Lower lobe of right lung (tissue), 2 donors: Measurements from ENCODE around the gene IRS2. TPM values are rescaled to one million over a fixed set of nuclear protein-coding genes. Genes with fewer than 3 reads are reported as not detected.

Experiments
- ATAC-seq, 2 donors: fragments of 200-7000 bp; cut with Tn5 transposase; one replicate each; pipeline ENCODE4 v1.9.1; 2020 to 2022; ENCODE audit warnings: mild to moderate bottlenecking in 2 of 2, moderate library complexity in 2 of 2
- DNase-seq: peaks from one replicate; pipeline ENCODE4 v3.0.0-alpha.2; 2020
- H3K27ac ChIP-seq: fragments of 200-600 bp; one replicate; pipeline ENCODE4 v1.8.0; 2022
- H3K27me3 ChIP-seq: fragments of 200-600 bp; one replicate; pipeline ENCODE4 v1.8.0; 2022; ENCODE audit warnings: low read depth
- H3K36me3 ChIP-seq: fragments of 200-600 bp; one replicate; pipeline ENCODE4 v1.8.0; 2022; ENCODE audit warnings: mild to moderate bottlenecking
- H3K4me1 ChIP-seq: fragments of 200-600 bp; one replicate; pipeline ENCODE4 v1.8.0; 2022
- H3K4me3 ChIP-seq: fragments of 200-600 bp; one replicate; pipeline ENCODE4 v1.8.0; 2022; ENCODE audit warnings: mild to moderate bottlenecking
- H3K9me3 ChIP-seq: fragments of 200-600 bp; one replicate; pipeline ENCODE4 v1.8.0; 2022
- intact Hi-C: fragments of 100-400 bp; cut with DNase I; formaldehyde crosslinking; loops from one replicate; pipeline ENCODE4 v1.11.0; 2022
- total RNA-seq: library from RNA; stranded (reverse); fragmentation: NEBNext Ultra II Directional; extraction: Animal tissue kit (Norgen Biotek cat#: 25700); gene quantifications from one replicate; pipeline ENCODE4 v1.2.1, GENCODE V29; 2021
- TF ChIP-seq, protein P1 (sequence below): fragments of 200-600 bp; IDR thresholded peaks from one replicate; pipeline ENCODE4 v1.8.0; 2022; ENCODE audit warnings: antibody characterized with exemption, mild to moderate bottlenecking
- donor health status: DM: no; HTN: yes; CAD: no; lungs with severe emphysema.

IRS2 gene
- total RNA-seq, 1 donor from 2014 or later, result 34.0 TPM

DNA sequence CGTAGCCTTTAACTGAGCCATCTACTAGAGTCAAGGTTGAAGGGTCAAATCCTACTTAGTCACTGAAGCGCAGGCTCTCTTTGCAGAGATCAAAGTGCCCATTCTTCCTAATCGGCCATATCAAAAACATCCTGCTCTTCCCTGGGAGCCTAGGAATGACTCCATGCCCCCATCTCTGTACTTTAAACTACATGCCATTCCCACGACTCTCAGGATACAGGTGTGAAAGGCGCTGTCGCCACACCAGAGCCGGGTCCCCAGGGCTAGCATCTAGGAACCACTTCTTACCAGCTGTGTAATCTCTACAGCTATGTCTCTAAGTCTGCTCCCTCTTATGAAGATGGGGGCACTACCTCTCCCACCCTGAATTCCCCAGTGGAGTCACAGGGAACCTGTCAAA lies 22.3 kb downstream of the IRS2 start:
- Histone ChIP-seq H3K4me1 (peaks cover 18% of the 10 kb centered on the region), H3K36me3 (peaks cover 7% of the 10 kb centered on the region), H3K27ac (no peak overlapping the region), H3K9me3 (no peaks in the 10 kb centered on the region), H3K27me3 (no peaks in the 10 kb centered on the region), H3K4me3 (no peak overlapping the region)
- ATAC-seq (no peak), DNase-seq (no peak)
- TF ChIP-seq, protein P1, sequence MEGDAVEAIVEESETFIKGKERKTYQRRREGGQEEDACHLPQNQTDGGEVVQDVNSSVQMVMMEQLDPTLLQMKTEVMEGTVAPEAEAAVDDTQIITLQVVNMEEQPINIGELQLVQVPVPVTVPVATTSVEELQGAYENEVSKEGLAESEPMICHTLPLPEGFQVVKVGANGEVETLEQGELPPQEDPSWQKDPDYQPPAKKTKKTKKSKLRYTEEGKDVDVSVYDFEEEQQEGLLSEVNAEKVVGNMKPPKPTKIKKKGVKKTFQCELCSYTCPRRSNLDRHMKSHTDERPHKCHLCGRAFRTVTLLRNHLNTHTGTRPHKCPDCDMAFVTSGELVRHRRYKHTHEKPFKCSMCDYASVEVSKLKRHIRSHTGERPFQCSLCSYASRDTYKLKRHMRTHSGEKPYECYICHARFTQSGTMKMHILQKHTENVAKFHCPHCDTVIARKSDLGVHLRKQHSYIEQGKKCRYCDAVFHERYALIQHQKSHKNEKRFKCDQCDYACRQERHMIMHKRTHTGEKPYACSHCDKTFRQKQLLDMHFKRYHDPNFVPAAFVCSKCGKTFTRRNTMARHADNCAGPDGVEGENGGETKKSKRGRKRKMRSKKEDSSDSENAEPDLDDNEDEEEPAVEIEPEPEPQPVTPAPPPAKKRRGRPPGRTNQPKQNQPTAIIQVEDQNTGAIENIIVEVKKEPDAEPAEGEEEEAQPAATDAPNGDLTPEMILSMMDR, result no peak
- intact Hi-C loops, result no loop called here

DNA sequence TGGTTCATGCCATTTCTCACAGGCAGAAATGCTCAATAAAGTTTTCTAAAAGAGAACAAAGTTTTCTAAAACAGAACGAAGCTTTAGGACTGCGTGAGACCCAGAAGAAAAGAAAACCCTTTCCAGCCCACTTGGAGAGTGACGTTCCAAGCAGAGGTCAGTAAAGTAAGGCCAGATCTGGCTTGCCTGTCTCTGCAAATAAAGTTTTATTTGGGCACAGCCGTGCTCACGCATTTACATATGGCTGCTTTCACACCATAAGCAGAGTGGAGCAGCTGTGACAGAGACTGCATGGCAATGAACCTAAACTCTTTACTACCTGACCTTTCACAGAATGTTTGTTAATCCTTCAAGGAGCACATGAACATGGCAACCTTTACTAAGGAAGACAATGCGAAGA lies 23.6 kb downstream of the IRS2 start:
- Histone ChIP-seq H3K36me3 (no peaks in the 10 kb centered on the region), H3K9me3 (no peaks in the 10 kb centered on the region), H3K27ac (no peak overlapping the region), H3K27me3 (no peaks in the 10 kb centered on the region), H3K4me1 (peaks cover 13% of the 10 kb centered on the region), H3K4me3 (no peak overlapping the region)
- TF ChIP-seq, protein P1, result no peak
- no peak for DNase-seq
- no peak for ATAC-seq
- intact Hi-C loops, result no loop called here

DNA sequence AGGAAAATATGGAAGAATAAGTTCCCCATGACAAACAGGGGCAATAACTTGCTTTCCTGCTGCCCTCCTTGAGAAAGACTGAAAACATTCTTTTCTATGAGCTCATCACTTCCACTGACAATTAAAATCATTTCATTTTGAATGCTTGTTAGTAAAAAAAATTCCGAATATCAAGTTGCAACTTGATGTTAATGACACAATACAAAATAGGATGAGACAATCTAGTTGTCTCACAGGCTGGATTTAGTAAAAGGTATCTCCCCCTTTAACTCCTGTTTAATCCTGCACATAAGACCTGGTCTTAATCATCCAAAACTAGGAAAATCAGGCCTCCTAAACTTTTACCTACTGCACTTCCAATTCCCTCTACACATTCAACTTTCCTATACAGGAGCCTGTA lies 24.7 kb downstream of the IRS2 start:
- Histone ChIP-seq H3K27me3 (no peaks in the 10 kb centered on the region), H3K27ac (no peak overlapping the region), H3K9me3 (no peaks in the 10 kb centered on the region), H3K4me1 (peaks cover 12% of the 10 kb centered on the region), H3K4me3 (no peak overlapping the region), H3K36me3 (peaks cover 1% of the 10 kb centered on the region)
- intact Hi-C loops, result no loop called here
- DNase-seq, result no peak
- TF ChIP-seq, protein P1, result no peak
- no peak for ATAC-seq

DNA sequence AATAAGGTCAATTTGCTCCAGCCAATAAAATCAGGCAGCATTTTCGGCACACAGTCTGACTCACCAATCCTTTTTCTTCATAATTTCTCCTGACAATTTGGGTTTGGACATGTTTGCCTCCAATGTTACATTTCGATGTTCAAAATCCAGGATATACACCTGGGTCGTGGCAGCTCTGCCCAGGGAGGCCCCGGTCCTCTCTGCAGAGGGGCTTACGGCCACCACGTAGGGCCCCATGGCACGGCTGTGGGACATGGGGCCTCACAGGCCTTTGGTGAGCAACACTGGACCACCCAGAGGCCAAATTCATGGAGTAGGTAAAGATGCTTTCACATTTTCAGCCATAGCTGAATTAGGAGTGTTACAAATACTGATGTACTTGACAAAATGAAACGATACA lies 25.4 kb downstream of the IRS2 start:
- Histone ChIP-seq H3K36me3 (peaks cover 6% of the 10 kb centered on the region), H3K4me1 (peaks cover 11% of the 10 kb centered on the region), H3K27me3 (no peaks in the 10 kb centered on the region), H3K4me3 (no peak overlapping the region), H3K9me3 (no peaks in the 10 kb centered on the region), H3K27ac (no peak overlapping the region)
- ATAC-seq (no peak), DNase-seq (no peak)
- TF ChIP-seq, protein P1, result no peak
- intact Hi-C loops, result no loop called here

DNA sequence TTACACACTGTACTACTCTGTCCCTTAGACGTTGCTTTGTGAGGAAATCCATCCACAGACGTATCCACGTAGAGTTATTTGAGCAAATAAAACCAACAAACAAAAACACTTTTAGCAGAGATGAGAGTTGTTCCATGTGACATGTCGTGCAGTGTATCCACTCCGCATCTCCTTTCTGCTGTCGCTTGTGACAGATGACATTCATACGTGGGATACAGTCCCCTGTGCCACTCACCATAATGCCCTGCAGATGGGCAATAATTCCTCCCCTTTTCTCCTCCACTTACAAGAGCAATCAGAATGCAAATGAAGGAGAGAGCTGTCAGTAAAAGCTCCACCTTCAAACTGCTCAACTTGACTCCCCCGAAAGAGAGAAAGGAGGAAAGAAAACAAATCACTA lies 26.0 kb downstream of the IRS2 start:
- H3K9me3 ChIP-seq, result no peaks in the 10 kb centered on the region
- no peaks in the 10 kb centered on the region for H3K27me3 ChIP-seq
- no peak for ATAC-seq
- TF ChIP-seq, protein P1, result no peak
- peaks cover 11% of the 10 kb centered on the region for H3K4me1 ChIP-seq
- no peak overlapping the region for H3K27ac ChIP-seq
- H3K36me3 ChIP-seq, result peaks cover 11% of the 10 kb centered on the region
- DNase-seq, result no peak
- intact Hi-C loops, result no loop called here
- no peak overlapping the region for H3K4me3 ChIP-seq

DNA sequence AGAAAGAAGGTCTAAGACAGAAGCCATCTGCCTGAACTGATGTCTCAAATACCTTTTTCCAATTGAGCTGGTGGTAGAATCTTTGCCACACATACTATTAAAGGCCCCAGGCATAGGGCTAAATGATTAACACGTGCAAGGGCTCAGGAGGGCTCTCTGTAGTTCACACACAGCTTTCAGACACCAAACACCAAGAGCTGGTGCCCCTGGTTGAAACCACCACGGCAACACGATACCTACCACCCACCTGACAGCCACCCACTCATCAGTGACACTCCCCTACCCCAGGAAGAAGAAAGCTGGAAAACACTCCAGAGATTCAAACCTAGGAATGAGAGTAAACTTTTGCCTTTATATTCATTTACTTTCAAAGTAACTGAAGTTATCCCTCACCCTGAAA lies 26.8 kb downstream of the IRS2 start:
- DNase-seq (no peak), ATAC-seq (no peak)
- H3K4me3 ChIP-seq, result no peak overlapping the region
- peaks cover 8% of the 10 kb centered on the region for H3K4me1 ChIP-seq
- peaks cover 19% of the 10 kb centered on the region for H3K36me3 ChIP-seq
- intact Hi-C loops, result no loop called here
- no peaks in the 10 kb centered on the region for H3K27me3 ChIP-seq
- H3K9me3 ChIP-seq, result no peaks in the 10 kb centered on the region
- TF ChIP-seq, protein P1, result no peak
- no peak overlapping the region for H3K27ac ChIP-seq
